Gastroesophageal sphincter (tissue), 3 donors: ENCODE results near the gene BAHCC1.

ENCODE experiments used
- CTCF ChIP-seq, 4 experiments: fragments of 200-600 bp in 2 of 4; fragments of 450-650 bp in 2 of 4; sonication (generic) in 1 of 4; IDR thresholded peaks; one replicate each; pipeline ENCODE4 v1.5.1; 2017 to 2019; ENCODE audit warnings: antibody characterized with exemption in 4 of 4, mild to moderate bottlenecking in 2 of 4, moderate library complexity in 2 of 4
- POLR2A ChIP-seq, 2 donors: fragments of 450-650 bp; IDR thresholded peaks; one replicate each; pipeline ENCODE4 v1.6.1; 2017; ENCODE audit warnings: antibody characterized with exemption in 2 of 2, mild to moderate bottlenecking in 2 of 2, moderate library complexity in 1 of 2

- TF ChIP-seq CTCF (IDR thresholded peaks at IDR 0.05): peak in 2 of 4 experiments; percentile 16 to 32
- TF ChIP-seq POLR2A (IDR thresholded peaks at IDR 0.05): no peak
Measured at GRCh38 chr17:81371910-81372760, 23.1 kb upstream of the BAHCC1 start.
